Posterior vena cava (tissue), 2 donors: Measurements from ENCODE around the gene C10orf62. TPM values are rescaled to one million over a fixed set of nuclear protein-coding genes. Genes with fewer than 3 reads are reported as not detected.

Experiments
- total RNA-seq, 2 donors: library from RNA; stranded (reverse); fragmentation: NEBNext Ultra II Directional; extraction: Animal tissue kit (Norgen Biotek cat#: 25700); gene quantifications; one replicate each; pipeline ENCODE4 v1.2.1, GENCODE V29; 2021
- donor health status: DM: yes; HTN: yes; CAD: no.
- donor health status: DM: yes; HTN: yes; CAD: no.

The C10orf62 gene
- total RNA-seq, 2 donors from 2014 or later: 0.19 to 0.46 TPM

Other genes with a start within 250 kb of the C10orf62 start
- gene RRP12, start 188.4 kb upstream of the C10orf62 start, total RNA-seq: 10 to 100 TPM; 16.7 to 25.9 TPM
- gene PGAM1, start 163.5 kb upstream of the C10orf62 start, total RNA-seq: 100 to 1,000 TPM; 153 to 171 TPM
- gene EXOSC1, start 143.7 kb upstream of the C10orf62 start, total RNA-seq: 10 to 100 TPM; 22.3 to 28.6 TPM
- 10 to 100 TPM; 21.5 to 24.8 TPM for gene ZDHHC16, start 143.5 kb upstream of the C10orf62 start, total RNA-seq
- gene MMS19, start 91.3 kb upstream of the C10orf62 start, total RNA-seq: 10 to 100 TPM; 29.5 to 32.1 TPM
- gene UBTD1, start 90.8 kb upstream of the C10orf62 start, total RNA-seq: 10 to 100 TPM; 15.6 to 16.5 TPM
- gene ANKRD2, start 16.9 kb upstream of the C10orf62 start, total RNA-seq: 1 to 10 TPM in 1 of 2 donors, under 1 TPM in 1; 0.67 to 1.1 TPM
- gene HOGA1, start 5.3 kb upstream of the C10orf62 start, total RNA-seq: 1 to 10 TPM; 1.5 to 4.1 TPM
- 1 to 10 TPM; 3.4 to 6.5 TPM for gene MORN4, start 43.8 kb downstream of the C10orf62 start, total RNA-seq
- 10 to 100 TPM; 13.8 to 15.9 TPM for gene PI4K2A, start 51.0 kb downstream of the C10orf62 start, total RNA-seq
- 10 to 100 TPM; 15.0 to 17.6 TPM for gene AVPI1, start 97.5 kb downstream of the C10orf62 start, total RNA-seq
- 10 to 100 TPM; 87.5 to 96.8 TPM for gene MARVELD1, start 124.0 kb downstream of the C10orf62 start, total RNA-seq
- gene ZFYVE27, start 147.4 kb downstream of the C10orf62 start, total RNA-seq: 10 to 100 TPM; 15.8 to 16.0 TPM
- gene SFRP5, start 182.3 kb downstream of the C10orf62 start, total RNA-seq: under 1 TPM; 0.38 to 0.56 TPM